Lower leg skin (tissue), 4 donors: Measurements from ENCODE around the gene ASB1. TPM values are rescaled to one million over a fixed set of nuclear protein-coding genes. Genes with fewer than 3 reads are reported as not detected.
A peak's percentile ranks its signal among the peaks of the same experiment; 100 is the strongest.

ENCODE experiments used
- DNase-seq, 2 donors: peaks; one replicate each; pipeline ENCODE4 v3.0.0-alpha.2; 2019; ENCODE audit warnings: low spot score in 2 of 2
- H3K4me3 ChIP-seq: fragments of 200-600 bp; sonication (generic); 2 replicates; pipeline ENCODE4 v1.5.1; 2017; ENCODE audit warnings: mild to moderate bottlenecking, low read depth; ENCODE audit not compliant: poor library complexity, severe bottlenecking
- CTCF ChIP-seq, 3 donors: fragments of 450-650 bp; IDR thresholded peaks; one replicate each; pipeline ENCODE4 v1.5.1; 2016; ENCODE audit warnings: antibody characterized with exemption in 3 of 3, mild to moderate bottlenecking in 3 of 3, moderate library complexity in 2 of 3
- POLR2A ChIP-seq, 2 donors: fragments of 450-650 bp; IDR thresholded peaks; one replicate each; pipeline ENCODE4 v1.6.1; 2016 to 2017; ENCODE audit warnings: antibody characterized with exemption in 2 of 2, mild to moderate bottlenecking in 1 of 2, moderate library complexity in 1 of 2
- whole genome bisulfite sequencing, 2 donors: methylation state at CpG; one replicate each; pipeline ENCODE4 v1.1.5; 2018; 5-methylcytosine and 5-hydroxymethylcytosine counted together
- intact Hi-C: fragments of 100-400 bp; cut with DNase I; formaldehyde crosslinking; loops from one replicate; pipeline ENCODE4 v1.15.0; 2023; ENCODE audit warnings: low total_unique reads
- total RNA-seq, 4 donors: library from RNA; depleted of rRNA; stranded (reverse); fragments of >200 nt; gene quantifications; one replicate each; pipeline ENCODE4 v1.1.0, GENCODE V29; 2016

Gene ASB1
- total RNA-seq, 4 donors from 2014 or later = 16.6 to 32.9 (median 21.0) TPM

DNA sequence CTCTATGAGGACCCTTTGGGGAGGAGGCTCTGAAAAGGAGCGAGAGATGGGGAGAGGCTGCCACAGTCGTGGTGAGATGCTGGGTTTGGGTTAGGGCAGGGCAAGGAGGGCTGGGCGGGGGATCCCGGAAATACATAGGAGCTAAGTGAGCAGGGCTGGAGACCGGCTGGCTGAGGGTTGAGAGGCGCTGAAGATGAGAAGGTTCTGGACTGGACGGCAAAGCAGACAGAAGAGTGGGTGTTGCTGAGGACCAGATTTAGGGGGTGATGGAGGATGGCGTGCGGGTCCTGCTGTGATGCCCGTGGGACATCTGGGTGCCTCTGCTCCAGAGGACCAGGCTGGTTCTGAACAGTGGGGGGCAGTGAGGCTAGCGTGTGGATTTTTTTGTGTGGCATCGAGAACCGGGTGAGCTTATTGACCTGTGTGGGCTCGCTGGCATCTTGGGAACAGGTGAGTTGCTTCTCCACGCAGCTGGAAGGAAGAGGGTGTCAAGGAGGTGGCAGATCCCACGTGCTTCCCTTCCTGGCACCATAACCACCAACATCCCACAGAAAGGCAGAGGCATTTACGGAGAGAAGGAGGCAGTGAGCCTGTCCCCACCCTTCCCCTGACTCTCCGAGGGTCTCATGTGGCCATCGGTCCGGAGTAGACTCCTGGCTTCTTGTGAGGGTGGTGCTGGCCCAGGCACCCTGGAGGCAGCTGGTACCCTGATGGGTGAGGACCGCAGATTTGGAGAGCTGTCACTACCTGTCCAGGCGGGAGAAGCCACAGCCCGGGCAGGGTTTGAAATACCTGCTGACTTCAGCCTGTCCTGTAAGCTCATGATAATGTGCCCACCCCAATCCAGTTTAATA lies 70.3 kb downstream of the ASB1 start:
- peak in 1 of 2 donors; percentile 77 for DNase-seq
- no peak for TF ChIP-seq CTCF (IDR thresholded peaks at IDR 0.05)
- no peak for TF ChIP-seq POLR2A (IDR thresholded peaks at IDR 0.05)
- 91 to 92% methylated on average over 23 of the region's 23 CpGs for WGBS, 2 donors
- intact Hi-C loops = no loop called here
- H3K4me3 ChIP-seq = no peak overlapping the region

- TF ChIP-seq POLR2A (IDR thresholded peaks at IDR 0.05) (no peak), CTCF (IDR thresholded peaks at IDR 0.05) (no peak)
- DNase-seq = peak in 1 of 2 donors; percentile 75
- H3K4me3 ChIP-seq = no peak overlapping the region
- 92 to 98% methylated on average over 7 of the region's 7 CpGs for WGBS, 2 donors
- intact Hi-C loops = no loop called here
Measured at GRCh38 chr2:238497610-238498005, 70.9 kb downstream of the ASB1 start.

- WGBS, 2 donors = 90 to 91% methylated on average over 8 of the region's 8 CpGs
- intact Hi-C loops = no loop called here
- TF ChIP-seq CTCF (IDR thresholded peaks at IDR 0.05) (no peak), POLR2A (IDR thresholded peaks at IDR 0.05) (no peak)
- DNase-seq = peak in 1 of 2 donors; percentile 75
- H3K4me3 ChIP-seq = no peak overlapping the region
Measured at GRCh38 chr2:238498188-238498587, 71.5 kb downstream of the ASB1 start.

GRCh38 chr2:238498691-238499295 lies 72.1 kb downstream of the ASB1 start:
- intact Hi-C loops = no loop called here
- TF ChIP-seq POLR2A (IDR thresholded peaks at IDR 0.05) = no peak
- TF ChIP-seq CTCF (IDR thresholded peaks at IDR 0.05) = no peak
- WGBS, 2 donors = 89 to 90% methylated on average over 16 to 17 of the region's 17 CpGs
- no peak overlapping the region for H3K4me3 ChIP-seq
- peak in 1 of 2 donors; percentile 80 for DNase-seq

DNA sequence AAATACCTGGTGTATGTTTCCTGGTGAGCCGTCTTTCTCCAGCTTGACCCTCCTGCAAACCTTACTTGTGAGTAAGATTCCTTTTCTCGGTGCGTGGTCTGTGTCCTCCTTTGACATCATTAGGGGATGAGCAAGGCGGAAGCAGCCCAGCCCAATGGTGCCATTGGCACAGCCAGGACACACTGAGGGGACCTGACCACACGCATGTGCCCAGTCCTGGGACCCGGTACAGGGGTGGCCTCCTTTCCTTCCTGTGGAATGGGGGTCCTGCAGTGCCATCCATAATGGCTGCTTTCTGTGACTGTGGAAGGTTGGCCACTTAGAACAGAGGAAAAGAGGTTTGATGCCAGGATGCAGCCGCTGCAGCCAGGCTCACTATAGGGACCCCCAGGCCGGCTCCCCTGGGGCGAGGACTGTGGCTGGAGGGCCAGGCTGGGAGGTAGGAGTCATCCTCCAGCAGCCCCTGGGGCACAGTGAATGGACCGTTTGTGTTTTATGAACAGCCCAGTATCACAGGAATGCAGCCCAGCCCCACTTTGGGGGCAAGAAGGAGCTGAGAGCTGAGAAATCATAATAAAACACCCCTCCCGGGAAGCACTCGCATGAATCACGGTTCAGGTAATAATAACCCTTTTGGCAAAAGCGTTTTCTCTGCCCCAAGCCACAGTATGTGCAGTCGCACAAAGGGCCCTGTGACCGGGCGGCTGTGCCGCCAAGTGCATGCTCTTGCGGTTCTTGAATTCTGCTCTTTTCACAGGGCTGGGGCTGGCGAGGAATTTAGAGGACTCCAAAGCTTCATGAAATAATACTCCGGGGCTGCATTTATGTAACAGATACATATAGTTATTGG lies 73.2 kb downstream of the ASB1 start:
- TF ChIP-seq CTCF (IDR thresholded peaks at IDR 0.05) = no peak
- TF ChIP-seq POLR2A (IDR thresholded peaks at IDR 0.05) = no peak
- intact Hi-C loops = no loop called here
- peak in 1 of 2 donors; percentile 53 for DNase-seq
- 87% methylated on average over 21 of the region's 21 CpGs for WGBS, 2 donors
- no peak overlapping the region for H3K4me3 ChIP-seq
